GM12878 (cell line): ENCODE results near the gene PDE6D. TPM values are rescaled to one million over a fixed set of nuclear protein-coding genes. Genes with fewer than 3 reads are reported as not detected.
A peak's percentile ranks its signal among the peaks of the same experiment; 100 is the strongest.

Experiments used
- ASH2L ChIP-seq: fragments of 300-600, 200-600 bp; sonication (generic); IDR thresholded peaks from 2 replicates; pipeline ENCODE4 v1.6.1; 2017; ENCODE audit warnings: low read depth, mild to moderate bottlenecking, borderline replicate concordance
- ATF7 ChIP-seq: fragments of 450-650 bp; IDR thresholded peaks from 2 replicates; pipeline ENCODE4 v1.6.1; 2016; ENCODE audit warnings: low read depth, mild to moderate bottlenecking
- BHLHE40 ChIP-seq, 2 experiments: fragments of 450-650 bp in 1 of 2; IDR thresholded peaks; 2 replicates each; pipeline ENCODE4 v1.6.1; 2011 to 2017; ENCODE audit warnings: low read depth in 2 of 2, borderline replicate concordance in 1 of 2, improper control_type of control experiment in 1 of 2, low read length in 1 of 2, mild to moderate bottlenecking in 1 of 2
- CHD4 ChIP-seq: fragments of 200-600 bp; sonication (generic); IDR thresholded peaks from 2 replicates; pipeline ENCODE4 v1.6.1; 2016; ENCODE audit warnings: mild to moderate bottlenecking
- EGR1 ChIP-seq, 2 experiments: IDR thresholded peaks; 1 replicate in 1 of 2; 2 replicates in 1 of 2; pipeline ENCODE4 v1.6.1; 2011 to 2012; ENCODE audit warnings: low read depth in 2 of 2, low read length in 2 of 2, borderline replicate concordance in 1 of 2, mild to moderate bottlenecking in 1 of 2, moderate library complexity in 1 of 2
- KDM1A ChIP-seq: fragments of 200-600 bp; sonication (generic); IDR thresholded peaks from 2 replicates; pipeline ENCODE4 v1.6.1; 2016; ENCODE audit warnings: borderline replicate concordance
- NR2C1 ChIP-seq: fragments of 450-650 bp; IDR thresholded peaks from 2 replicates; pipeline ENCODE4 v1.6.1; 2017; ENCODE audit warnings: antibody characterized with exemption, mild to moderate bottlenecking, moderate library complexity
- PAX8 ChIP-seq: fragments of 450-650 bp; IDR thresholded peaks from 2 replicates; pipeline ENCODE4 v1.6.1; 2017; ENCODE audit warnings: mild to moderate bottlenecking, moderate library complexity
- PML ChIP-seq: IDR thresholded peaks from 2 replicates; pipeline ENCODE4 v1.6.1; 2012; ENCODE audit warnings: low read length, inconsistent platforms
- POLR2A ChIP-seq: IDR thresholded peaks from 2 replicates; pipeline ENCODE4 v1.6.1; 2011; ENCODE audit warnings: low read depth, mild to moderate bottlenecking, low read length
- SPI1 ChIP-seq: IDR thresholded peaks from 2 replicates; pipeline ENCODE4 v1.6.1; 2011; ENCODE audit warnings: low read depth, mild to moderate bottlenecking, low read length, moderate library complexity, borderline replicate concordance; ENCODE audit not compliant: insufficient read depth
- YBX1 ChIP-seq: fragments of 450-650 bp; IDR thresholded peaks from 2 replicates; pipeline ENCODE4 v1.6.1; 2016; ENCODE audit warnings: antibody characterized with exemption
- ZNF622 ChIP-seq: fragments of 450-650 bp; IDR thresholded peaks from 2 replicates; pipeline ENCODE4 v1.6.1; 2017; ENCODE audit warnings: mild to moderate bottlenecking, inconsistent platforms
- polyA plus RNA-seq, 11 experiments: library from polyadenylated mRNA; depleted of rRNA in 4 of 11; unstranded in 6 of 11; stranded (reverse) in 5 of 11; fragments of >200 nt; fragmentation: Nextera tagmentation in 4 of 11; fragmentation: Illumina TruSeq in 1 of 11; extraction: Ambion mirVana in 4 of 11; extraction: Trizol in 1 of 11; gene quantifications; 1 replicate in 1 of 11; 2 replicates in 10 of 11; pipeline versions ENCODE4 v1.2.1 to v1.2.3, GENCODE V29; 2011 to 2016; ENCODE audit warnings: inconsistent platforms in 2 of 11, missing spikeins in 2 of 11, low read depth in 1 of 11
- total RNA-seq, 4 experiments: library from RNA; depleted of rRNA in 3 of 4; stranded (reverse); fragments of >200 nt in 3 of 4; fragmentation: Illumina TruSeq in 1 of 4; extraction: Trizol in 1 of 4; gene quantifications; 2 replicates each; pipeline versions ENCODE4 v1.2.1 to v1.2.3, GENCODE V29; 2013 to 2021
- TF ChIP-seq, protein P1 (sequence below): fragments of 450-650 bp; IDR thresholded peaks from 2 replicates; pipeline ENCODE4 v1.6.1; 2017; ENCODE audit warnings: mild to moderate bottlenecking, moderate library complexity
- TF ChIP-seq, protein P2 (sequence below): fragments of 450-650 bp; IDR thresholded peaks from 2 replicates; pipeline ENCODE4 v1.6.1; 2017; ENCODE audit warnings: mild to moderate bottlenecking, moderate library complexity
- TF ChIP-seq, protein P3 (sequence below): IDR thresholded peaks from 2 replicates; pipeline ENCODE4 v1.6.1; 2011; ENCODE audit warnings: borderline replicate concordance, low read depth, mild to moderate bottlenecking, moderate library complexity, low read length; ENCODE audit not compliant: insufficient read depth, poor library complexity, severe bottlenecking
- TF ChIP-seq, protein P4 (sequence below): IDR thresholded peaks from 2 replicates; pipeline ENCODE4 v1.6.1; 2011; ENCODE audit warnings: low read depth, mild to moderate bottlenecking, low read length, moderate library complexity, borderline replicate concordance; ENCODE audit errors: extremely low read depth
- TF ChIP-seq, protein P5 (sequence below): fragments of 450-650 bp; IDR thresholded peaks from 2 replicates; pipeline ENCODE4 v1.6.1; 2016; ENCODE audit warnings: mild to moderate bottlenecking

PDE6D gene
- total and polyA plus RNA-seq, 10 of the 15 experiments (the other 5 are each of a cell fraction or from before 2014, with no cell fraction given): 8.2 to 69.4 (median 56.2) TPM

DNA sequence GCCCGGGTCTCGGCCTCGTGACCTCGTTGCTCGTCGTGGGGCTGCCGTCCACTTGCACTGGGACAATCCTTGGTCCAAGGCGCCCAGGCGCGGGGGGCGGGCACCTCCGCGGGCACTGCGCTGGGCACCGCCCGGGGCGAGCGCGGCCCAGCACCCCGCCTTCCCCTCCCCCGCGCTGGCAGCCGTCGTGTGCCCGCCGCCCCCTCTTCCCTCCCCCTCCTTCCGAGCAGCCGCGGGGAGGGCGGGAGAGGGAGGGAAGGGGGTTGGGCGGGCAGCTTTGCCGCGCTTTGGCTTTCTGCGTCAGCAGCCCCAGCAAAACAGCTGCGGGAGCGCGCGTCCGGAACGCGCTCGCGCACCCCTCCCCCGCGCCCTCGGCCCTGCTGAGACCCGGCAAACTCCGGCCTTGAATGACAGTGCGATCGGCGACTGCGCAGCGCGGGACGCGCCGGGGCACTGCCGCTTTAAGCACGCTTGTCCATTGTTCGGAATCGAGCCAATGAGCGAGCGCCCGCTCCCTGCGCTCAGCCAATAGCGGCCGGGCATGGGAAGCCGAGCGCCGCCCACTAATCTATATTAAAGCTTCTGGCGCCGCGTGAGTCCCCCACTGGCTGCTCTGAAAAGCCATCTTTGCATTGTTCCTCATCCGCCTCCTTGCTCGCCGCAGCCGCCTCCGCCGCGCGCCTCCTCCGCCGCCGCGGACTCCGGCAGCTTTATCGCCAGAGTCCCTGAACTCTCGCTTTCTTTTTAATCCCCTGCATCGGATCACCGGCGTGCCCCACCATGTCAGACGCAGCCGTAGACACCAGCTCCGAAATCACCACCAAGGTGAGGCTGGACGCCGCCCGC lies 72.9 kb downstream of the PDE6D start, which contains the start of gene PTMA (continued):
- TF ChIP-seq, protein P1, sequence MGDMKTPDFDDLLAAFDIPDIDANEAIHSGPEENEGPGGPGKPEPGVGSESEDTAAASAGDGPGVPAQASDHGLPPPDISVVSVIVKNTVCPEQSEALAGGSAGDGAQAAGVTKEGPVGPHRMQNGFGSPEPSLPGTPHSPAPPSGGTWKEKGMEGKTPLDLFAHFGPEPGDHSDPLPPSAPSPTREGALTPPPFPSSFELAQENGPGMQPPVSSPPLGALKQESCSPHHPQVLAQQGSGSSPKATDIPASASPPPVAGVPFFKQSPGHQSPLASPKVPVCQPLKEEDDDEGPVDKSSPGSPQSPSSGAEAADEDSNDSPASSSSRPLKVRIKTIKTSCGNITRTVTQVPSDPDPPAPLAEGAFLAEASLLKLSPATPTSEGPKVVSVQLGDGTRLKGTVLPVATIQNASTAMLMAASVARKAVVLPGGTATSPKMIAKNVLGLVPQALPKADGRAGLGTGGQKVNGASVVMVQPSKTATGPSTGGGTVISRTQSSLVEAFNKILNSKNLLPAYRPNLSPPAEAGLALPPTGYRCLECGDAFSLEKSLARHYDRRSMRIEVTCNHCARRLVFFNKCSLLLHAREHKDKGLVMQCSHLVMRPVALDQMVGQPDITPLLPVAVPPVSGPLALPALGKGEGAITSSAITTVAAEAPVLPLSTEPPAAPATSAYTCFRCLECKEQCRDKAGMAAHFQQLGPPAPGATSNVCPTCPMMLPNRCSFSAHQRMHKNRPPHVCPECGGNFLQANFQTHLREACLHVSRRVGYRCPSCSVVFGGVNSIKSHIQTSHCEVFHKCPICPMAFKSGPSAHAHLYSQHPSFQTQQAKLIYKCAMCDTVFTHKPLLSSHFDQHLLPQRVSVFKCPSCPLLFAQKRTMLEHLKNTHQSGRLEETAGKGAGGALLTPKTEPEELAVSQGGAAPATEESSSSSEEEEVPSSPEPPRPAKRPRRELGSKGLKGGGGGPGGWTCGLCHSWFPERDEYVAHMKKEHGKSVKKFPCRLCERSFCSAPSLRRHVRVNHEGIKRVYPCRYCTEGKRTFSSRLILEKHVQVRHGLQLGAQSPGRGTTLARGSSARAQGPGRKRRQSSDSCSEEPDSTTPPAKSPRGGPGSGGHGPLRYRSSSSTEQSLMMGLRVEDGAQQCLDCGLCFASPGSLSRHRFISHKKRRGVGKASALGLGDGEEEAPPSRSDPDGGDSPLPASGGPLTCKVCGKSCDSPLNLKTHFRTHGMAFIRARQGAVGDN: peak; percentile 87
- TF ChIP-seq PML (no peak), SPI1 (no peak), BHLHE40 (IDR thresholded peaks at IDR 0.05; ENCODE audit: borderline replicate concordance in 1 of 2, low read depth in 2 of 2, low read length in 1 of 2) (peak in 1 of 2 experiments; percentile 84; a peak in 3 of 4 replicates), NR2C1 (peak; percentile 36; the same call in 1 of the 2 replicates), CHD4 (no peak), YBX1 (no peak), ATF7 (no peak), PAX8 (no peak), EGR1 (IDR thresholded peaks at IDR 0.05; ENCODE audit: borderline replicate concordance in 1 of 2, low read depth in 2 of 2, low read length in 2 of 2) (peak in 1 of 2 experiments; percentile 92; a peak in 2 of 3 replicates), ASH2L (no peak), KDM1A (no peak), POLR2A (no peak), ZNF622 (no peak)
- TF ChIP-seq, protein P2, sequence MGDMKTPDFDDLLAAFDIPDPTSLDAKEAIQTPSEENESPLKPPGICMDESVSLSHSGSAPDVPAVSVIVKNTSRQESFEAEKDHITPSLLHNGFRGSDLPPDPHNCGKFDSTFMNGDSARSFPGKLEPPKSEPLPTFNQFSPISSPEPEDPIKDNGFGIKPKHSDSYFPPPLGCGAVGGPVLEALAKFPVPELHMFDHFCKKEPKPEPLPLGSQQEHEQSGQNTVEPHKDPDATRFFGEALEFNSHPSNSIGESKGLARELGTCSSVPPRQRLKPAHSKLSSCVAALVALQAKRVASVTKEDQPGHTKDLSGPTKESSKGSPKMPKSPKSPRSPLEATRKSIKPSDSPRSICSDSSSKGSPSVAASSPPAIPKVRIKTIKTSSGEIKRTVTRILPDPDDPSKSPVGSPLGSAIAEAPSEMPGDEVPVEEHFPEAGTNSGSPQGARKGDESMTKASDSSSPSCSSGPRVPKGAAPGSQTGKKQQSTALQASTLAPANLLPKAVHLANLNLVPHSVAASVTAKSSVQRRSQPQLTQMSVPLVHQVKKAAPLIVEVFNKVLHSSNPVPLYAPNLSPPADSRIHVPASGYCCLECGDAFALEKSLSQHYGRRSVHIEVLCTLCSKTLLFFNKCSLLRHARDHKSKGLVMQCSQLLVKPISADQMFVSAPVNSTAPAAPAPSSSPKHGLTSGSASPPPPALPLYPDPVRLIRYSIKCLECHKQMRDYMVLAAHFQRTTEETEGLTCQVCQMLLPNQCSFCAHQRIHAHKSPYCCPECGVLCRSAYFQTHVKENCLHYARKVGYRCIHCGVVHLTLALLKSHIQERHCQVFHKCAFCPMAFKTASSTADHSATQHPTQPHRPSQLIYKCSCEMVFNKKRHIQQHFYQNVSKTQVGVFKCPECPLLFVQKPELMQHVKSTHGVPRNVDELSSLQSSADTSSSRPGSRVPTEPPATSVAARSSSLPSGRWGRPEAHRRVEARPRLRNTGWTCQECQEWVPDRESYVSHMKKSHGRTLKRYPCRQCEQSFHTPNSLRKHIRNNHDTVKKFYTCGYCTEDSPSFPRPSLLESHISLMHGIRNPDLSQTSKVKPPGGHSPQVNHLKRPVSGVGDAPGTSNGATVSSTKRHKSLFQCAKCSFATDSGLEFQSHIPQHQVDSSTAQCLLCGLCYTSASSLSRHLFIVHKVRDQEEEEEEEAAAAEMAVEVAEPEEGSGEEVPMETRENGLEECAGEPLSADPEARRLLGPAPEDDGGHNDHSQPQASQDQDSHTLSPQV: peak; percentile 92
- TF ChIP-seq, protein P3, sequence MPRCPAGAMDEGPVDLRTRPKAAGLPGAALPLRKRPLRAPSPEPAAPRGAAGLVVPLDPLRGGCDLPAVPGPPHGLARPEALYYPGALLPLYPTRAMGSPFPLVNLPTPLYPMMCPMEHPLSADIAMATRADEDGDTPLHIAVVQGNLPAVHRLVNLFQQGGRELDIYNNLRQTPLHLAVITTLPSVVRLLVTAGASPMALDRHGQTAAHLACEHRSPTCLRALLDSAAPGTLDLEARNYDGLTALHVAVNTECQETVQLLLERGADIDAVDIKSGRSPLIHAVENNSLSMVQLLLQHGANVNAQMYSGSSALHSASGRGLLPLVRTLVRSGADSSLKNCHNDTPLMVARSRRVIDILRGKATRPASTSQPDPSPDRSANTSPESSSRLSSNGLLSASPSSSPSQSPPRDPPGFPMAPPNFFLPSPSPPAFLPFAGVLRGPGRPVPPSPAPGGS: no peak
- TF ChIP-seq, protein P4, sequence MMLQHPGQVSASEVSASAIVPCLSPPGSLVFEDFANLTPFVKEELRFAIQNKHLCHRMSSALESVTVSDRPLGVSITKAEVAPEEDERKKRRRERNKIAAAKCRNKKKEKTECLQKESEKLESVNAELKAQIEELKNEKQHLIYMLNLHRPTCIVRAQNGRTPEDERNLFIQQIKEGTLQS: no peak
- TF ChIP-seq, protein P5, sequence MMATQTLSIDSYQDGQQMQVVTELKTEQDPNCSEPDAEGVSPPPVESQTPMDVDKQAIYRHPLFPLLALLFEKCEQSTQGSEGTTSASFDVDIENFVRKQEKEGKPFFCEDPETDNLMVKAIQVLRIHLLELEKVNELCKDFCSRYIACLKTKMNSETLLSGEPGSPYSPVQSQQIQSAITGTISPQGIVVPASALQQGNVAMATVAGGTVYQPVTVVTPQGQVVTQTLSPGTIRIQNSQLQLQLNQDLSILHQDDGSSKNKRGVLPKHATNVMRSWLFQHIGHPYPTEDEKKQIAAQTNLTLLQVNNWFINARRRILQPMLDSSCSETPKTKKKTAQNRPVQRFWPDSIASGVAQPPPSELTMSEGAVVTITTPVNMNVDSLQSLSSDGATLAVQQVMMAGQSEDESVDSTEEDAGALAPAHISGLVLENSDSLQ: peak; percentile 97
